Mesendoderm (in vitro differentiated cells): Measurements from ENCODE around the gene DNMT3L.
"Not testable (repeated sequence)": the region's sequence is repeated elsewhere in the genome, so short reads cannot be mapped to it uniquely, and the experiment has no call there.

Source experiments
- DNase-seq: peaks from one replicate; pipeline ENCODE4 v3.0.0; 2013
- H2AK5ac ChIP-seq: 2 replicates; pipeline ENCODE4 v1.6.1; 2013; ENCODE audit warnings: low read length, inconsistent platforms
- H2BK120ac ChIP-seq: 2 replicates; pipeline ENCODE4 v1.6.1; 2013; ENCODE audit warnings: low read depth, mild to moderate bottlenecking, low read length, moderate library complexity, mixed read lengths
- H2BK15ac ChIP-seq: replicated peaks from 2 replicates; pipeline ENCODE4 v1.6.1; 2013; ENCODE audit warnings: low read depth, mild to moderate bottlenecking, moderate library complexity
- H2BK5ac ChIP-seq: 2 replicates; pipeline ENCODE4 v1.6.1; 2013; ENCODE audit warnings: low read length, inconsistent platforms
- H3K18ac ChIP-seq: 2 replicates; pipeline ENCODE4 v1.6.1; 2013; ENCODE audit warnings: mild to moderate bottlenecking, low read length, mixed read lengths
- H3K23ac ChIP-seq: one replicate; pipeline ENCODE4 v1.6.1; 2013; ENCODE audit warnings: low read length
- H3K27ac ChIP-seq: 2 replicates; pipeline ENCODE4 v1.5.1; 2013; ENCODE audit warnings: low read depth, mild to moderate bottlenecking, inconsistent platforms, low read length, moderate library complexity
- H3K27me3 ChIP-seq: 2 replicates; pipeline ENCODE4 v1.6.1; 2013; ENCODE audit warnings: low read length, control low read depth, mild to moderate bottlenecking, inconsistent platforms; ENCODE audit not compliant: insufficient read depth, poor library complexity
- H3K36me3 ChIP-seq: 2 replicates; pipeline ENCODE4 v1.6.1; 2013; ENCODE audit warnings: low read length, inconsistent platforms; ENCODE audit not compliant: control insufficient read depth, insufficient read depth
- H3K4ac ChIP-seq: one replicate; pipeline ENCODE4 v1.6.1; 2013; ENCODE audit warnings: low read depth, mild to moderate bottlenecking, low read length, moderate library complexity
- H3K4me1 ChIP-seq: 2 replicates; pipeline ENCODE4 v1.6.1; 2013; ENCODE audit warnings: low read depth, low read length, inconsistent platforms; ENCODE audit not compliant: control insufficient read depth
- H3K4me2 ChIP-seq: 2 replicates; pipeline ENCODE4 v1.6.1; 2013; ENCODE audit warnings: low read length
- H3K4me3 ChIP-seq: 2 replicates; pipeline ENCODE4 v1.5.1; 2013; ENCODE audit warnings: mild to moderate bottlenecking, low read length
- H3K56ac ChIP-seq: one replicate; pipeline ENCODE4 v1.6.1; 2013; ENCODE audit warnings: low read length
- H3K79me1 ChIP-seq: 2 replicates; pipeline ENCODE4 v1.6.1; 2013; ENCODE audit warnings: low read length, inconsistent platforms
- H3K79me2 ChIP-seq: 2 replicates; pipeline ENCODE4 v1.6.1; 2013; ENCODE audit warnings: mild to moderate bottlenecking, low read length; ENCODE audit not compliant: control insufficient read depth, insufficient read depth
- H3K9ac ChIP-seq: 2 replicates; pipeline ENCODE4 v1.6.1; 2013; ENCODE audit warnings: low read length, inconsistent platforms
- H4K5ac ChIP-seq: one replicate; pipeline ENCODE4 v1.6.1; 2013; ENCODE audit warnings: low read length
- H4K8ac ChIP-seq: one replicate; pipeline ENCODE4 v1.6.1; 2013; ENCODE audit warnings: low read depth, mild to moderate bottlenecking, control low read depth, low read length, moderate library complexity
- WGBS: extraction: QIAGEN DNeasy Blood & Tissue Kit; methylation state at CpG from one replicate; pipeline ENCODE4 v1.1.7; 2013; ENCODE audit warnings: low lambda C conversion rate, missing lambda C conversion rate; ENCODE audit not compliant: insufficient coverage; ENCODE audit errors: extremely low coverage; 5-methylcytosine and 5-hydroxymethylcytosine counted together

DNMT3L gene

DNA sequence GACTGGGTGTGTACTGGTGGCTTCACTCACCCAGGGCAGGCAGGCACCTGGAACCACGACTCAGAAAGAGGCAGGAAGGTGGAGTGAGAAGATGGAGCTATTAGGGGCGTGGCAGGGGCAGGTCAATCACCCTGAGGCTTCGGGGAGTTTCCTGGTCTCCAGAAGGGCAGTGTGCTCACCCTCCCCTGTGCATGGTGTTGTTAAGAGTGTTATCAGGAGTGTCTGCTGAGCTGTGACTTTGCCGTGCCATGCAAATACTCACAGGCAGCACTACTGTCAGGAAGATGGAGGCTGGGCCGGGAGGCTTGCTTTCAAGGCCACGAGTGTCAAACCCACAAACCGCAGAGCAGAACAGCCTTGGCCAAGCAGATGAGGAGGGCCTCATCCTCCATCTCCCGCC lies 43.2 kb downstream of the DNMT3L start:
- no CpG with 5 or more reads among the region's 8 CpGs for WGBS
- not testable (repeated sequence) for H3K27ac ChIP-seq, H3K36me3 ChIP-seq, H3K9ac ChIP-seq, H3K18ac ChIP-seq, H3K23ac ChIP-seq, H2BK15ac ChIP-seq, H3K4ac ChIP-seq, H3K79me1 ChIP-seq, H3K79me2 ChIP-seq, H2BK120ac ChIP-seq, DNase-seq, H4K5ac ChIP-seq, H2AK5ac ChIP-seq, H3K27me3 ChIP-seq, H3K4me2 ChIP-seq, H3K4me1 ChIP-seq, H3K56ac ChIP-seq, H2BK5ac ChIP-seq, H4K8ac ChIP-seq, H3K4me3 ChIP-seq

DNA sequence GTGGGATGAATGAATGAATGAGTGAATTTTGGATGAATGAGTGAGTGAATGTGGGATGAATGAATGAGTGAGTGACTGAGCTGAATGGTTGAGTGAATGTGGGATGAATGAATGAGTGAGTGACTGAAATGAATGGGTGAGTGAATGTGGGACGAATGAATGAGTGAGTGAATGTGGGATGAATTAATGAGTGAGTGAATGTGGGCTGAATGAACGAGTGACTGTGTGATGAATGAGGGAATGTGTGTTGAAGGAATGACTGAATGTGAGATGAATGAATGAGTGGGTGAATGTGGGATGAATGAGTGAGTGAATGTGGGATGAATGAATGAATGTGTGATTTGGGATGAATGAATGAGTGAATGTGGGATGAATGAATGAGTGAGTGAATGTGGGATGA lies 49.7 kb downstream of the DNMT3L start:
- not testable (repeated sequence) for H4K8ac ChIP-seq, H3K27ac ChIP-seq, H3K79me2 ChIP-seq, H2BK15ac ChIP-seq, H3K4me3 ChIP-seq, H3K27me3 ChIP-seq, H3K36me3 ChIP-seq, H3K9ac ChIP-seq, DNase-seq, H2AK5ac ChIP-seq, H4K5ac ChIP-seq, H3K23ac ChIP-seq, H3K4me1 ChIP-seq, H3K56ac ChIP-seq, H3K4me2 ChIP-seq, H3K18ac ChIP-seq, H2BK120ac ChIP-seq, H3K79me1 ChIP-seq, H2BK5ac ChIP-seq, H3K4ac ChIP-seq
- WGBS, result no CpG with 5 or more reads among the region's 2 CpGs

DNA sequence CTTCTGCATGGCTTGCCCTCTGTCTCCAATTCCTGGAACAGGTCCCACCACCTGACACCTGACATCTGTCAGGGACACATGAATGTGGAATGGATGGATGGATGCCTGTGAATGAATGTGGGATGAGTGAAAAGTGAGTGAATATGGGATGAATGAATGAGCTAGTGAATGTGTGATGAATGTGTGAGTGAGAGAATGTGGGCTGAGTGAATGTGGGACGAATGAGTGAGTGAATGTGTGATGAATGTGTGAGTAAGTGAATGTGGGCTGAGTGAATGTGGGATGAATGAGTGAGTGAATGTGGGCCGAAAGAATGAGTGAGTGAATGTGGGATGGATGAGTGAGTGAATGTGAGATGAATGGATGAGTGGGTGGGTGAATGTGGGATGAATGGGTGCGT lies 50.1 kb downstream of the DNMT3L start:
- H3K79me2 ChIP-seq, H3K4me3 ChIP-seq, H3K4me1 ChIP-seq, H3K9ac ChIP-seq, H3K4ac ChIP-seq, H3K23ac ChIP-seq, H2BK15ac ChIP-seq, H3K27me3 ChIP-seq, H3K18ac ChIP-seq, H3K79me1 ChIP-seq, H3K27ac ChIP-seq, H4K5ac ChIP-seq, H3K4me2 ChIP-seq, H2AK5ac ChIP-seq, H2BK120ac ChIP-seq, H4K8ac ChIP-seq, H3K36me3 ChIP-seq, DNase-seq, H3K56ac ChIP-seq, H2BK5ac ChIP-seq: not testable (repeated sequence)
- WGBS, result no CpG with 5 or more reads among the region's 3 CpGs

DNA sequence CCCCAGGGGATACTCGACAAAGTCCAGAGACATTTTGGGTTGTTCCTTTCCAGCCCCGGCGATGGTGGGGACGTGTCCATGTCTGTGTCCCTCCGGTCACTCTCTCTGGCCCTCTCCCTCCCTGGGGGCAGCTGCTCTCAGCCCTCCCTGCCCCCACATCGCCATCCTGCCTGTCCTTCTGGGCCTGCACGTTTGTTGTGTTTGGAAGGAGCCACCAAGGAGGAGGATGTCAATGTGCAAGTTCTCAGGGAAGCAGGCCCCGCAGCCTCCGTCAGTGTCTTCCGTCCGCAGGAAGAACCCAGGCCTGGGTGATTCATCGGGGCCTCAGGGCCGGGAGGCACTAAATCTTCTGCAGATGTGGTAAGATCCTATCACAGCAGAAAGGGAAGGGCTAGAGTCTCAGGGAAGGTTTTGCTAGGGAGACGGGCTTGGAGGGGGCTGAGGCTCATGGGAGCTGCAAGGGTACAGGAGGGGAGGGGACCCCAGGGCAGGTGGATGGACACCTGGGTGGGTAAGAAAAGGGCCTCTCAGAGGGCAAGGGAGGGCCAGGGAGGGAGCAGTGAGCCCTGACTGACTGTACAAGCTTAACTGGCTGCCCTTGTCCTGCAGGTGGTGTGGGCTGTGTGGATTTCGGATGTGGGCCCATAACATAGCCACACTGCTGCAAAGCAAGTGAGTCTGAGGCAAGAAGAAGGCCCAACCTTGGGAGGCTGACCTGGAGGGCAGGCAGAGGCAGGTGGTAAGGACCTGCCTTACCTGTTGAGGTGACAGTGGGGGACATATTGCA lies 53.6 kb downstream of the DNMT3L start:
- not testable (repeated sequence) for H3K27me3 ChIP-seq, H4K8ac ChIP-seq, H3K27ac ChIP-seq, H3K18ac ChIP-seq, H3K79me2 ChIP-seq, H3K79me1 ChIP-seq, H3K23ac ChIP-seq, H2BK15ac ChIP-seq, H3K36me3 ChIP-seq, H3K4ac ChIP-seq, H2BK5ac ChIP-seq, H2BK120ac ChIP-seq, H3K4me1 ChIP-seq, H2AK5ac ChIP-seq, H4K5ac ChIP-seq, H3K9ac ChIP-seq, H3K4me3 ChIP-seq, H3K56ac ChIP-seq, H3K4me2 ChIP-seq, DNase-seq
- WGBS, result no CpG with 5 or more reads among the region's 15 CpGs

DNA sequence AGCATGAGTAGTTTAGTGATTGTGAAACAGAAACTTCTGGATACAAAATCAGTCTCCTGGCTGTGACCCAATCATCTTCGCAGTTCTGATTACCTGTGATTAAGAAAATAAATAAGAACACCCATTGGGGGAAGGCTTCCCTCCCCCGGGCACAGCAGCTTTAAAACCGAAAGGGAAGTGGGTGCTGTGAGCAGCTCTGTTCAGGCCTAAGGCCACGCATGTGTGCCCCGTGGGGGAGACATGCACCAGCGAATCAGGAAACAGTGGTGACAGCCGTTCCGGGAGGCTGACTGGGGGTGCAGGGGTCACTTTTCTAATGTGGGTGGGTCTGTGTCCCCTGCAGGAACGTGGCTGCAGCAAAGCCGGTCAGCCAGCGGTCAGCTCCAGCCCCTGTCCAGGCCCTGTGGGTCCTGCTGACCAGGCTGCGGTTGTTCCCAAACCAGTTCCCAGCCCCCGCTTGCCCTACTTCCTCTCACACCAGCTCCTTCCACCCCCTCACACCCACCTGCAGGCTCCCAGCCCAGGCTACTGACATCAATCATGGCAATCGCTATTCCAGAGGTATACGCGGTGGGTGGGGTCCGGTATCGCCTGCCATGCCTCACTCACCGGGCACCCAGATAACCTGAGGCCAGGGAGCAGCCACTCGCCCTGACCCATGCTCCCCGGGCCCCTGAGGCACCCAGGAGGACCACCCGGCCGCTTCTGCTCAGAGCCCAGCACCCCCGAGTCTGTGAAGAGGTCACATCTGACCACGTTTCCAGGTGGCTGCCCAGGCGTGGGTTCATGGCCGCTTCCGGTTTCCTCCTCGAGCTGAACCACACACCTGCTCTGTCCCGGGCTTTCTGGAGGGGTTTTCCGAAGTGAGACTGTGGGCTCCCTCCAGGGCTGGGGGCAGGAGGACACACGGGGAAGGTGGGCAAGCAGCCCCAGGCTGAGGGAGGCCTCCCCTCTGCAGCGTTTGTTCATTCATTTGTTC lies 54.7 kb downstream of the DNMT3L start:
- H3K27ac ChIP-seq, H3K36me3 ChIP-seq, H3K4ac ChIP-seq, H3K79me1 ChIP-seq, H3K4me2 ChIP-seq, H3K4me3 ChIP-seq, DNase-seq, H3K9ac ChIP-seq, H3K27me3 ChIP-seq, H3K18ac ChIP-seq, H2BK15ac ChIP-seq, H4K5ac ChIP-seq, H3K23ac ChIP-seq, H3K79me2 ChIP-seq, H2BK5ac ChIP-seq, H2AK5ac ChIP-seq, H2BK120ac ChIP-seq, H3K56ac ChIP-seq, H4K8ac ChIP-seq, H3K4me1 ChIP-seq: not testable (repeated sequence)
- no CpG with 5 or more reads among the region's 33 CpGs for WGBS
